Epithelial cell of esophagus (primary cell): ENCODE measurements around the gene HAGH.

Experiments
- DNase-seq: peaks from one replicate; pipeline ENCODE4 v3.0.0; 2010; ENCODE audit warnings: low read depth
- H3K4me3 ChIP-seq: 2 replicates; pipeline ENCODE4 v1.5.1; 2011; ENCODE audit warnings: mild to moderate bottlenecking, low read length, control low read depth
- CTCF ChIP-seq: IDR thresholded peaks from 2 replicates; pipeline ENCODE4 v1.5.1; 2011; ENCODE audit warnings: low read depth, mild to moderate bottlenecking, low read length, control low read depth, inconsistent platforms; ENCODE audit not compliant: insufficient read depth; ENCODE audit errors: missing control alignments

HAGH gene

GRCh38 chr16:1794908-1795666, 31.5 kb downstream of the HAGH start:
- DNase-seq: no peak
- H3K4me3 ChIP-seq: no peak overlapping the region
- TF ChIP-seq CTCF: no peak

- no peak for DNase-seq
- no peak for TF ChIP-seq CTCF
- H3K4me3 ChIP-seq: no peak overlapping the region
Measured at GRCh38 chr16:1794221-1794871, 32.3 kb downstream of the HAGH start.

GRCh38 chr16:1793578-1794220, 32.9 kb downstream of the HAGH start, which contains the start of gene IGFALS:
Gene IGFALS, minus strand, starts transcription at chr16:1793705. Its CDS starts 53 bp downstream, at chr16:1793652.
- no peak for DNase-seq
- TF ChIP-seq CTCF: no peak
- no peak within 1 kb of the TSS for H3K4me3 ChIP-seq

- no peak overlapping the region for H3K4me3 ChIP-seq
- TF ChIP-seq CTCF: no peak
- DNase-seq: no peak
Measured at GRCh38 chr16:1792836-1793577, 33.6 kb downstream of the HAGH start.

GRCh38 chr16:1791943-1792812, 34.4 kb downstream of the HAGH start:
- TF ChIP-seq CTCF: no peak
- no peak for DNase-seq
- H3K4me3 ChIP-seq: no peak overlapping the region
